HuH-7.5 (cell line): Measurements from ENCODE around the gene ABCB8.
"Not testable (repeated sequence)": the region's sequence is repeated elsewhere in the genome, so short reads cannot be mapped to it uniquely, and the experiment has no call there.

Source experiments
- DNase-seq: peaks from one replicate; pipeline ENCODE4 v3.0.0; 2011; ENCODE audit warnings: low spot score

The ABCB8 gene

GRCh38 chr7:151035026-151035717, 6.9 kb downstream of the ABCB8 start:
- DNase-seq: no peak

- no peak for DNase-seq
Measured at GRCh38 chr7:151035902-151036301, 7.7 kb downstream of the ABCB8 start.

- DNase-seq: peak; percentile 70
Measured at GRCh38 chr7:151038951-151039849, 10.9 kb downstream of the ABCB8 start.

GRCh38 chr7:151039850-151040548, 11.7 kb downstream of the ABCB8 start:
- no peak for DNase-seq

DNA sequence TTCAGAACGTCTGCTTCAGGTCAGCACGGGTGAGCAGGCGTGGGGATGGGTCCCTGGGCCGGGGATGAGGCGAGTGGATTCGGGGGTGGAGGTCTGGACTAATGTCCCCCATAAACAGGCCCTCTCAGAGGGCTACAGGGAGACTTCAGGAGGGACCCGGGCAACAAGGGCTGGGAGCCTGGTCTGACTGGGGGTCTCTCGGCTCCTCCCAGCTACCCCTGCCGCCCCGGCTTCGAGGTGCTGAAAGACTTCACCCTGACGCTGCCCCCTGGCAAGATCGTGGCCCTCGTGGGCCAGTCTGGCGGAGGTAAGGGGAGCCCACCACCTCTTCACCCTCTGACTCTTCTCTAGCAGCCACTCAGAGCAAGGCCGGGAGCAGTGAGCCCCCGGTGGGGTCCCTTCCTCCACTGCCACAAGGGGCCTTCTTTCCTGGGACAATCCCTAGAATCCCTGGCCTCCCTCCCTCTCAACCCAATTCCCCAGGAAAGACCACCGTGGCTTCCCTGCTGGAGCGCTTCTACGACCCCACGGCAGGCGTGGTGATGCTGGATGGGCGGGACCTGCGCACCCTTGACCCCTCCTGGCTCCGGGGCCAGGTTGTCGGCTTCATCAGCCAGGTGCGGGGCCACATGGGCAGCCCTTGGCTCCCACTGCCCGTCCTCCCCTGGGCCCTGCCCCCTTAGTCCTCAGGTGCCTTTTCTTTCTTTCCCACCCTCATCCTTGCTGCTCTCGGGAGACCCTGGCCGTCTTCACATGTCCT, 12.5 kb downstream of the ABCB8 start:
- no peak for DNase-seq

- not testable (repeated sequence) for DNase-seq
Measured at GRCh38 chr7:151043449-151043848, 15.2 kb downstream of the ABCB8 start.

DNA sequence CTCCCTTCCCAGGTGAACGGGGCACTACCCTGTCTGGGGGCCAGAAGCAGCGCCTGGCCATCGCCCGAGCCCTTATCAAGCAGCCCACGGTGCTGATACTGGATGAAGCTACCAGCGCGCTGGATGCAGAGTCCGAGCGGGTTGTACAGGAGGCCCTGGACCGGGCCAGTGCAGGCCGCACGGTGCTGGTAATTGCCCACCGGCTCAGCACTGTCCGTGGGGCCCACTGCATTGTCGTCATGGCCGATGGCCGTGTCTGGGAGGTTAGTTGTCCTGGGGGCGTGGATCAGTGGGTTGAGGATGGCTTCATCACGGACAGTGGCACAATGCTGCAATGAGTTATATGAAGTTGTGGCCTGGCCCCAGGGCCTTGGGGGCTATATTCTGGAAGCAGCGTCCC, 15.7 kb downstream of the ABCB8 start:
- no peak for DNase-seq

DNA sequence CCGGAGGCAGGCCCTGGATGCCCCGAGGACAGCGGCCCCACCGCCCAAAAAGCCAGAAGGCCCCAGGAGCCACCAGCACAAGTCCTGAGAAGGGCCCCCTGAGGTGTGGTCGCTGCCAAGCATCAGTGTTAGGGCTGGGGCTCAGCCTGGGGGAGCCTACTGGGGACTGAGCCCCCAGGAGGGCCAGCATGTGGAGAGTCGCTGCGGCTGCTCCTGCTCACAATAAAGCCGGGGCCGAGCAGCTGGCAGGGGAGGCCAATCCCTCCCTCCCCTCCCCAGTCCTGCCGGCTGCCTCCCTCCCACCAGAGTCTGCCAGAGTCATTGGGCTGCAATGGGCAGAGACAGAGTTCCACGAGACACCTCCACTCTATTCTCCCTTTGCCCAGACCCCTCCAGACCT, 17.0 kb downstream of the ABCB8 start:
- DNase-seq: no peak

DNA sequence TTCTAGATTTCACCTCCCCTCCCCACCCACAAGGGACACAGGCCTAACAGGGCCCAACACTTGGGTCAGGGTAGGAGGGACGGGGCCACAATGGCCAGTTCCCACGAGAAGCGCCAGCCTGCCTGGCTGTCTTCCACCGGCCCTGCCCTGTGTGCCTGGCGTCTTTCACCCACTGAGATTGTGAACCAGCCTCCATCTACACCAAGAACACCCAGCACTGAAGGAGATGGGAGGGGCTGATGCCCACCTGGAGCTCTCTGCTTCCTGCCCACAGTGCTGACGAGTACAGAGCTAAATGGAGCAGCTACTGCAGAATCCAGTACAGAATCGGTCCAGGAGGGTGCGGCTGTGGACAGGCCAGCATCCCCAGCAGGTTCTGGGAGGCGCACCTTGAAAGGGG, 17.7 kb downstream of the ABCB8 start:
- no peak for DNase-seq

DNA sequence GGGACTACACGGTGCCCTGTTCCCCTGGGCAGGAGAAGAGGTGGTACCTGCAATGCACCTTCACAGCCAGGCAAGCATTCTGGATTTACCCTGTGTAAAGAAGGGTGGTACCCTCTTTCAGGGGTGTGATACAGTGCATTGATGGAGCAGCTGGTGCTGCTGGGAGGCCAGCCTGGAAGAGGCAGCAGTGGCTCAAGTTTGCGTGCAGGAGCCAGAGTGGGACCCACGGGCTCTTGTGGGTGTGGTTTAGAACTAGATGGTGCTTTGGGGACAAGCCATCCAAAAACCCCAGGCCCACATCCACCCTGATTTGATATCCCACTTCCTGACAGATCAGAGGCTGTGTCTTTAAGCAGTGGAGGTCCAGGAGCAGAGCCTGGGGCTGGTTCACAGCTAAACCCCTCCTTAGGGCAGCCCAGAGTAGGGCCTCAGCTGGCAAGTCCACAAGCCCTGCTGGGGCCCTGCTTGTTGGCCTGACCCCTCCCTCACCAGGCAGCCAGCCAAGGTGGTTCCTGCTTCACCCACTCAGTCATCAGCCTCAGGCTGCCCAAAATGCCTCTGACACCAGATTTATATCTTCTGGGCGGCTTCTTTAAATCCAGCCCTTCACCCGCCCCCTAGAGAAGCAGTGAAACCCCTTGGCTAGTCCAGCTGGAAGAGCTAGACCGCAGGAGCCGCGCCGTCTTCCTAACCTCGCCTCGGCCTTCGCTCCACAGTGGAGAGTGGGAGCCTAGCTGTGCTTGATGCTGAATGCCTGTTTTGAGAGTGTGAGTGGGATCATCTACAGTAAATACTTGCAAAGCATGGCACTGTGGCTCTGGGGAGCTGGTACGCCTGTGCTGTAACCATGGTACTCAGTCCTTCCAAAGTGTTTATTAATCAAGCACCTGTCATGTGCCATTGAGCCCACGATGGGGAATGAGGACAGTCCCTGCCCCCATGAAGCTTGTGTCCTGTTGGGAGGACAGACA, 18.6 kb downstream of the ABCB8 start:
- no peak for DNase-seq

DNA sequence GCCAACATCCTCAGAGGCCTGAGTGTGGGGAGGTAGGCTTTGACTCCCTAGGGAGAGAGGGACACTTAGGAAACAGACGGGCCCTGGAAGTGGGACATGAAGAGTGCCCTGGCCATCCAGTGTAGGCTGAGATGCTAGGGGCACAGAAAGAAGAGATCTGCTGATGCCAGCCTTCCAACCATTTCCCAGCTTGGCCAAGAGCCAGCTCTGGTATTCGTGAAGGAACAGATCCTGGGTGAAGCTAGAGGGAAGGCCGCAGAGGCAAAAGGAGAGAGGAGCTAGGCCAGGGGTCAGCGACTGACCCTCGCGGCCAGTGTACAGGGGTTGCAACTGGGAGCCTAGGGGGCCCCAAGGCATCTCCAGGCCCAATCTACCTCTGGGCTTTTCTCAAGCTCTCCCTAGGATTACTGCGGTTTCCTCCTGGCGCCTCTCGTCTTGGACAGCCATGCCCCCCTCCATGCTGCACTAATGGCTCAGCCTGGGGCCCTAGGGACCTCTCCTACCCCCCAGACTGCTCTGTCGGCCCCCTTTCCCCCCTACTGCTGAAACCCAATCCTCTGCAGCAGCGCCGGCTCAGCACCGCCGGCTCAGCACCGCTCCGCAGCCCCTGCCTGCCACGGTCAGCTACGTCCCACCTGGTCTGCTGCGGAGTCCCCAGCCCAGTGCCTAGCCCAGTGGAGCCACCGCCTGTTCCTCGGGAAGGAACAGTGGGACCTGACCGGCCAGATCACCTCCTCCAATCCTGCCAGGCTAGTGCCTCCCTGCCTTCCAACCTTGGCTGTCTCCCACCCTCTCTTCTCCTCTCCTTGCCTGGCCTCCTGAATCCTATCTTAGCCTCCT, 19.9 kb downstream of the ABCB8 start, which contains the start of gene ASIC3:
TSS of gene ASIC3 (plus strand) at position 556 of the 840 bp plus-strand sequence. CDS start 355 bp downstream, outside the sequence.
- DNase-seq: no peak

- DNase-seq: no peak
Measured at GRCh38 chr7:151048911-151049463, 20.7 kb downstream of the ABCB8 start.

GRCh38 chr7:151051108-151051507, 22.9 kb downstream of the ABCB8 start:
- DNase-seq: no peak

GRCh38 chr7:151053096-151053495, 24.8 kb downstream of the ABCB8 start:
- no peak for DNase-seq

GRCh38 chr7:151053751-151054150, 25.5 kb downstream of the ABCB8 start:
- no peak for DNase-seq

DNA sequence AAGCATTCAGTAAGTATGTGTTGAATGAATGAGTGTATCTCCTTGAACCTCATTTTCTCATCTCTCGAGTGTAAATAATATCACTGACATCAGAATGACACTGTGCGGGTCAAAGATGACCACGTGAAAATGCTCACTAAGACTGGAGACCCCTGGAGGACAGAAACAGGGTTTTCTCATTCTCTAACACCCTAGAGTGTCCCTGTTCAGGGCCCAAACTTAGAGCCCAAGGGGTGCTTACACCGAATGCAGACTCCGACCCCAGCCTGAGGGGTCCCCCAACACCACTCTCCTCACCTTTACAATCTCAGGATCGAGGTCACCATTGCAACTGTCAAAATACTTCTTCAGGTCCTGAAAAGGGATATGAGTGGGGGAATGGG, 28.0 kb downstream of the ABCB8 start:
- DNase-seq: no peak

- DNase-seq: no peak
Measured at GRCh38 chr7:151056666-151057505, 28.6 kb downstream of the ABCB8 start.

DNA sequence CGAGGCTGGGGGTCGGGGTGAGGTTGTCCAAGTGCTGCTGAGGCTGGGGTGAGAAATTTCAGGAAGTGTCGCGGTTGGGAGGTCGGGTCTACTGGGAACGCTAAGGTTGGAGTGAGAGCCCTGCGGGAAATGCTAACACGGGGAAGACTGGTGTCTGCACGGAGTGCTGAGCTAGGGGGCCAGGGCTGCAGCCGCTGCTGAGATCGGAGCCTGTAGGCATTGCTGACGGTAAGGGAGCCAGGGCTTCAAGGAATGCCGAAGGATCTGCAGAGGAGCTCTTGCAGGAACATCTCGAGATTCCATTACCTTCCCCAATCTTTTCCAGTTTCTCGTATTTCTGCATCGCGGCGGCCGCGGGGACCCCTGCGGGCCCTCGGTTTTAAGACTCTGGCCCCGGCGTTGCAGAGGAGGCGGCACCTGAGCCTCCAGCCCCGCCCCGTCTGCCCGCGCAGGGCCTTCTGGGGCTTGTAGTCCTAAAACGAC, 29.3 kb downstream of the ABCB8 start, which contains the start of gene CDK5:
TSS of gene CDK5 (minus strand) at position 392 of the 483 bp plus-strand sequence. CDS start at position 343, 49 bp downstream.
- peak; percentile 82 for DNase-seq
